Aorta (tissue), 5 donors: ENCODE results near the gene WDR70. TPM values are rescaled to one million over a fixed set of nuclear protein-coding genes. Genes with fewer than 3 reads are reported as not detected.
A peak's percentile ranks its signal among the peaks of the same experiment; 100 is the strongest.
"Not testable (repeated sequence)": the region's sequence is repeated elsewhere in the genome, so short reads cannot be mapped to it uniquely, and the experiment has no call there.

Experiments used
- ATAC-seq: fragments of 200-7000 bp; cut with Tn5 transposase; one replicate; pipeline ENCODE4 v1.9.1; 2022; ENCODE audit warnings: moderate library complexity; ENCODE audit not compliant: low FRiP score
- DNase-seq, 2 donors: peaks; one replicate each; pipeline ENCODE4 v3.0.0-alpha.2; 2020
- H3K27ac ChIP-seq, 2 donors: one replicate each; pipeline ENCODE4 v1.5.1; 2013; ENCODE audit warnings: low read length in 2 of 2, mild to moderate bottlenecking in 2 of 2, moderate library complexity in 2 of 2, control low read depth in 1 of 2, inconsistent platforms in 1 of 2, low read depth in 1 of 2
- H3K27me3 ChIP-seq, 2 donors: one replicate each; pipeline ENCODE4 v1.6.1; 2013; ENCODE audit warnings: control low read depth in 1 of 2, low read length in 1 of 2, mild to moderate bottlenecking in 1 of 2, moderate library complexity in 1 of 2; ENCODE audit not compliant: insufficient read depth in 2 of 2, control insufficient read depth in 1 of 2
- H3K36me3 ChIP-seq, 2 donors: one replicate each; pipeline ENCODE4 v1.6.1; 2013; ENCODE audit warnings: control low read depth in 1 of 2, low read length in 1 of 2, mild to moderate bottlenecking in 1 of 2; ENCODE audit not compliant: insufficient read depth in 2 of 2, control insufficient read depth in 1 of 2
- H3K4me1 ChIP-seq, 2 donors: one replicate each; pipeline ENCODE4 v1.6.1; 2013; ENCODE audit warnings: low read length in 2 of 2, control low read depth in 1 of 2, mild to moderate bottlenecking in 1 of 2, moderate library complexity in 1 of 2; ENCODE audit not compliant: insufficient read depth in 2 of 2, control insufficient read depth in 1 of 2
- H3K4me3 ChIP-seq, 2 donors: one replicate each; pipeline ENCODE4 v1.5.1; 2013; ENCODE audit warnings: low read length in 2 of 2, control low read depth in 1 of 2, mild to moderate bottlenecking in 1 of 2
- H3K9me3 ChIP-seq: one replicate; pipeline ENCODE4 v1.6.1; 2013; ENCODE audit warnings: mild to moderate bottlenecking, low read length; ENCODE audit not compliant: control insufficient read depth
- WGBS, 2 donors: extraction: QIAGEN DNeasy Blood & Tissue Kit; methylation state at CpG; one replicate each; pipeline ENCODE4 v1.1.7; 2013; 5-methylcytosine and 5-hydroxymethylcytosine counted together
- intact Hi-C, 2 donors: fragments of 100-400 bp; cut with DNase I; formaldehyde crosslinking; loops; one replicate each; pipeline versions ENCODE4 v1.14.2 to v1.15.0; 2022
- long read RNA-seq, 2 donors: library from polyadenylated mRNA; unstranded; transcript quantifications; one replicate each; pipeline ENCODE4 v2.0.0, GENCODE V29; 2020 to 2021
- polyA plus RNA-seq, 2 donors: library from polyadenylated mRNA; stranded (reverse); fragments of 200-250 nt; gene quantifications; one replicate each; pipeline ENCODE4 v1.2.3, GENCODE V29; 2013
- total RNA-seq, 2 donors: library from RNA; stranded (reverse); fragmentation: NEBNext Ultra II Directional; extraction: Animal tissue kit (Norgen Biotek cat#: 25700); gene quantifications; one replicate each; pipeline ENCODE4 v1.2.1, GENCODE V29; 2021
- donor health status: healthy with polysubstance abuse.
- donor health status: Bipolar disorder and iron deficiency.
- donor health status: DM: no; HTN: no; CAD: no.
- donor health status: DM: no; HTN: no; CAD: no.
- donor health status: DM: yes; HTN: yes; CAD: no.

WDR70 gene
- 10 to 100 TPM; 26.3 to 41.3 TPM for total RNA-seq
- 10 to 100 TPM; 12.3 to 17.8 TPM for polyA plus RNA-seq
- long read RNA-seq, donor 1, transcript WDR70-201 (18 exons, 2,983 nt): major isoform, 17 of 28 reads
- long read RNA-seq, donor 1, partial matches to known transcripts: 2 of 28 reads
- long read RNA-seq, donor 1, other reads (novel, unspliced or antisense): 9 of 28 reads
- long read RNA-seq, donor 2, transcript WDR70-201 (18 exons, 2,983 nt): major isoform, 5 of 22 reads
- long read RNA-seq, donor 2, partial matches to known transcripts: 4 of 22 reads
- long read RNA-seq, donor 2, other reads (novel, unspliced or antisense): 13 of 22 reads

DNA sequence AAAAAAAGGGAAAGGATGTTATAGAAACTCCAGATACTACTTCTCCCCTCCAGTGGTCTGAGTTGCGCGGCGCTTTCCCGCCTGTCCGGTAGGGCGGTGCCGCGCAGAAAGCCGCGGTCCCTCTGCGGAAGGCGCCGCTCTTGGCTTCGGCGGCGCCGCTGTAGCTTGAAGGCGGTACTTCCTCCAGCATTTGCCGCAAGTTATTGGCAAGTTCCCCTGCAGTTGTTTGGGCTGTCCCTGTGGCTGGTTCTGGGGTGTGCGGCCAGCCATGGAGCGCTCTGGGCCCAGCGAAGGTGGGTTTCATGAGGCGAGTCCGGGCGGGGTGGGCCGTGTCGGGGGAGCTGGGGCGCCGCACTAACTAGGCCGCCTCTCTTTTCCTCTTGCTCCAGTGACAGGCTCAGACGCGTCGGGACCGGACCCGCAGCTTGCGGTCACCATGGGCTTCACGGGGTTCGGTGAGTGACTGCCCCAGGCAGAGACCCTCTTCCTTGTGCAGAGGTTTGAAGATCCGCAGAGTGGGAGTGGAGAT lies at the start of gene WDR70:
Gene WDR70, plus strand, starts transcription at position 219 of the 529 bp plus-strand sequence. Its CDS starts 50 bp downstream, at position 269.
- Histone ChIP-seq H3K27ac (peak within 1 kb of the TSS in 1 of 2 donors; percentile 6), H3K4me3 (peak within 1 kb of the TSS; percentile 88 to 99)
- H3K36me3 ChIP-seq, H3K27me3 ChIP-seq, intact Hi-C loops, H3K9me3 ChIP-seq, H3K4me1 ChIP-seq: not testable (repeated sequence)
- peak; percentile 93 to 95 for DNase-seq
- WGBS, 2 donors: 0 to 1% methylated on average over 36 to 39 of the region's 39 CpGs
- peak; percentile 97 for ATAC-seq

DNA sequence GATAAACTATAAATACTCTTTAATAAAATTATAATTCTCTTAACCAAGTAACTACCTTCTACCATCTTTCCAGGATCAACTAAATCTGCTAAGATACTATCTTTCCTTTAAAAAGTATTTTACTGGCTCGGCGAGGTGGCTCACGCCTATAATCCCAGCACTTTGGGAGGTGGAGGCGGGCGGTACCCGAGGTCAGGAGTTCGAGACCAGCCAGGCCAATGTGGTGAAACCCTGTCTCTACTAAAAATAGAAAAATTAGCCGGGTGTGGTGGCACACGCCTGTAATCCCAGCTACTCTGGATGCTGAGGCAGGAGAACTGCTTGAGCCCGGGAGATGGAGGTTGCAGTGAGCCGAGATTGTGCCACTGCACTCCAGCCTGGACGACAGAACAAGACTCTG lies 44.4 kb upstream of the WDR70 start:
- H3K27me3 ChIP-seq, H3K9me3 ChIP-seq, H3K4me1 ChIP-seq, H3K36me3 ChIP-seq, intact Hi-C loops, H3K4me3 ChIP-seq, ATAC-seq, H3K27ac ChIP-seq: not testable (repeated sequence)
- DNase-seq: peak in 1 of 2 donors; percentile 43
- WGBS, 2 donors: 94% methylated on average over 12 of the region's 12 CpGs

DNA sequence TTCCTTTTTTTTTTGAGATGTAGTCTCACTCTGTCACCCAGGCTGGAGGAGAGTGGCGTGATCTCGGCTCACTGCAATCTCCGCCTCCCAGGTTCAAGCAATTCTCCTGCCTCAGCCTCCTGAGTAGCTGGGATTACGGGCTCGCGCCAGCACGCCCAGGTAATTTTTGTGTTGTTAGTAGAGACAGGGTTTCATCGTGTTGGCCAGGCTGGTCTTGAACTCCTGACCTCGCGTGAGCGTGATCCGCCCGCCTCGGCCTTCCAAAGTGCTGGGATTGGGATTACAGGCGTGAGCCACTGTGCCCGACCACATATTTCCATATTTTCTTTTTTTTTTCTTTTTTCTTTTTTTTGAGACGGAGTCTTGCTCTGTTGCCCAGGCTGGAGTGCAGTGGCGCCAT lies 36.4 kb upstream of the WDR70 start:
- H3K9me3 ChIP-seq, H3K4me1 ChIP-seq, ATAC-seq, intact Hi-C loops, H3K4me3 ChIP-seq, H3K27me3 ChIP-seq, H3K27ac ChIP-seq: not testable (repeated sequence)
- DNase-seq: peak in 1 of 2 donors; percentile 47
- peaks cover 1 to 16% of the 10 kb centered on the region in 2 donors for H3K36me3 ChIP-seq
- 97 to 98% methylated on average over 18 of the region's 18 CpGs for WGBS, 2 donors

DNA sequence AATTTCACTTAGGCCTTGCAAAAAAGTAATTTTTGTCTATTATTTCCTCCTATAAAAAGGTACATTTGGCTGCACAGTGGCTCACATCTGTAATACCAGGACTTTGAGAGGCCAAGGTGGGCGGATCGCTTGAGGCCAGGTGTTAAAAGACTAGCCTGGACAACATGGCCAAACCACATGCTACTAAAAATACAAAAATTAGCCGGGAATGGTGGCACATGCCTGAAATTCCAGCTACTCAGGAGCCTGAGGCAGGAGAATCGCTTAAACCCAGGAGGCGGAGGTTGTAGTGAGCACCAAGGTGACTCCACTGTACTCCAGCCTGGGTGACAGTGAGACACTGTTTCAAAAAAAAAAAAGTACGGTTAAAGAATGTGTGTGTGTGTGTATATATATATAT lies 24.0 kb upstream of the WDR70 start:
- Histone ChIP-seq H3K36me3 (peaks cover 0 to 3% of the 10 kb centered on the region in 2 donors), H3K27ac (no peak overlapping the region), H3K4me1 (no peaks in the 10 kb centered on the region), H3K27me3 (no peaks in the 10 kb centered on the region), H3K4me3 (no peak overlapping the region), H3K9me3 (no peaks in the 10 kb centered on the region)
- intact Hi-C loops: no loop called here
- no peak for DNase-seq
- WGBS, 2 donors: 87 to 91% methylated on average over 6 of the region's 6 CpGs
- no peak for ATAC-seq

DNA sequence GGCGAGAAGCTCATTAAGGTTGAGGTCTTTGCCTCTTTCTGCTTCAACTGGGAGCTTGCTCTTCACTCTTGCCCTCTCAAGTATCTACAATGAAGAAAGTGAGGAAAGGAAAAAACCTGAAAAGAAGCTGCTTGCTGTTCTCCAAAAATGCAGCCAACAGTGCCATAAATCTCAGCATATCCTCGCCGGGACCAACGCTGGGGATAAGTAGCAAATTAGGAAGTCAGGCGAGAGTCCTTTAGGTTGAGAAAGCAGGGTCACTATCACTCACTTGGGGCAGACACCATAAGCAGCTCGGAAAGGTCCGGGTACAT lies 8.6 kb upstream of the WDR70 start:
- Histone ChIP-seq H3K4me1 (peaks cover 0 to 2% of the 10 kb centered on the region in 2 donors), H3K27me3 (no peaks in the 10 kb centered on the region), H3K36me3 (no peaks in the 10 kb centered on the region), H3K27ac (peak overlapping the region in 1 of 2 donors; percentile 78), H3K9me3 (no peaks in the 10 kb centered on the region), H3K4me3 (peak overlapping the region; percentile 83 to 91)
- 1% methylated on average over 7 of the region's 7 CpGs for WGBS, 2 donors
- ATAC-seq (no peak), DNase-seq (no peak)
- intact Hi-C loops: loop anchor here in 1 of 2 donors (5.0 kb wide), 1 partner anchor 123 kb away; the partner anchor contains the start of gene CPLANE1

DNA sequence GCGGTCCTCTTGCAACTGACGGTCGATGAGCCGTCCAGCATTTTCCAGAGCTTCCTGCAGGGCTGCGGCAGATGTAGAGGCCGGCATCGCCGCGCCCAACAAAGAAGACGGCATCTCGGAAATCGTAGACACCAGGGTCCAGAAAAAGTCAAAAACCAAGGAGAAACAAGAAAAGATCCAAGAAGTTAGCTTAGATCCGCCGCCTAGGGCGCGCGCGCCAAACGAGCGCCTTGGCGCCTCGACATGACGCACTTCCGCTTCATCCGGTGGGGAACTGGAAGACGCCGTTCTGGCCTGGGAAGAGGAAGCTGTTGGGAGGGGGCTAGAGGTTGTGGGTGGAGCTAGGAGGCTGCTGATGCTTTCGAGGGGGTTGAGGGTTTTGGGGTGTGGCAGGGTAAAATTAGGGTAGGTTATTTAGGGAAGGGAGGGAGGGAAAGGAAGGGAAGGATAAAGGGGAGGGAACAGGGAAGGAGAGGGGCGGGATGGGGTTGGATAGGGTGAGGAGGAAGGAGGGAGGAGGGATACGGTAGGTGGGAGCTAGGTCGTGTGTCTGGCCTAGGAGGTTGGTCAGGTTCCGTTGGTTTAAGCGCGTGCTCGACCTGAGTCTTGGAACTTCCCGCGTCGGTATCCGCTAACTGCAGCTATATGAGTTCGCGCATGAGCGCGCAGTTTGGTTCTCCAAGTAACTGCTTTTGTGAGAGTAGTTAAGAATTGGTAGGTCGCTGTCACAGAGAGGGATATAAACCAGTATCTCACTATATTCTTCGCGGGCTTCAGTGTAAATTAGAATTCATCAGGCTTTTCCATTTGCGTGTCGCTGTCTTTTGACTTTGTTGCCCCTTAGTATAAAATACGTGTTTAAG lies 8.0 kb upstream of the WDR70 start, which contains the start of gene NUP155:
Gene NUP155, minus strand, starts transcription at position 243 of the 863 bp plus-strand sequence. Its CDS starts 129 bp downstream, at position 114.
- ATAC-seq (peak; percentile 98), DNase-seq (peak; percentile 95 to 97)
- Histone ChIP-seq H3K9me3 (no peaks in the 10 kb centered on the region), H3K4me1 (peaks cover 0 to 2% of the 10 kb centered on the region in 2 donors), H3K4me3 (peak within 1 kb of the TSS; percentile 83 to 91), H3K36me3 (no peaks in the 10 kb centered on the region), H3K27me3 (no peaks in the 10 kb centered on the region), H3K27ac (peak within 1 kb of the TSS in 1 of 2 donors; percentile 78)
- 0 to 1% methylated on average over 49 of the region's 49 CpGs for WGBS, 2 donors
- intact Hi-C loops: loop anchor here in 1 of 2 donors (5.0 kb wide), 1 partner anchor 124 kb away; the partner anchor contains the start of gene CPLANE1

DNA sequence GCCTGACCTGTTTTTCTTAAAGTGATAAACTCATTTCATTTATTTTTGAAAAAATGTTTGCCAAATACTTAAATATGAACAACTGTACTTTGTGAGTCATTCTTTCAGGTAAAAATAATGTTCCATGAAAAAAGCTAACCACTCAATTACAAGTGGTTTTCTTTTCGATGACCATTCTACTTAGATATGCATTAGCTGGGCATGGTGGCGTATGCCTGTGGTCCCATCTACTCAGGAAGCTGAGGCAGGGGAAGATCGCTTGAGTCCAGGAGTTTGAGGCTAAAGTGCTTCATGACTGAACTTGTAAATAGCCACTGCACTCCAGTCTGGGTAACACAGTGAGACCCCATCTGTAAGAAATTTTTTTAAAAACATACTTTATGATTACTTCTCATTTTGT lies 4.0 kb upstream of the WDR70 start:
- H3K36me3 ChIP-seq: no peaks in the 10 kb centered on the region
- H3K4me1 ChIP-seq: no peaks in the 10 kb centered on the region
- intact Hi-C loops: no loop called here
- no peaks in the 10 kb centered on the region for H3K27me3 ChIP-seq
- WGBS, 2 donors: 86 to 89% methylated on average over 3 of the region's 3 CpGs
- no peaks in the 10 kb centered on the region for H3K9me3 ChIP-seq
- ATAC-seq (no peak), DNase-seq (no peak)
- no peak overlapping the region for H3K27ac ChIP-seq
- no peak overlapping the region for H3K4me3 ChIP-seq

DNA sequence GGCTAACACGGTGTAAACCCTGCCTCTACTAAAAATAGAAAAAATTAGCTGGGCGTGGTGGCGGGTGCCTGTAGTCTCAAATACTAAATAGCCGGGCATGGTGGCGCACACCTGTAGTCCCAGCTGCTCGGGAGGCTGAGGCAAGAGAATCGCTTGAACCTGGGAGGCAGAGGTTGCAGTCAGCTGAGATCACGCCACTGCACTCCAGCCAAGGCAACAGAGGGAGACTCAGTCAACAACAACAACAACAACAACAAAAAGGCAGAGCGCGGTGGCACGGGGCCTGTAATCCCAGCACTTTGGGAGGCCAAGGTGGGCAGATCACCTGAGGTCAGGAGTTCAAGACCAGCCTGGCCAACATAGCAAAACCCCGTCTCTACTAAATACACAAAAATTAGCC lies 1.1 kb upstream of the WDR70 start:
- intact Hi-C loops, H3K27me3 ChIP-seq, H3K4me3 ChIP-seq, H3K36me3 ChIP-seq, H3K9me3 ChIP-seq, H3K4me1 ChIP-seq, H3K27ac ChIP-seq, ATAC-seq: not testable (repeated sequence)
- 94 to 95% methylated on average over 12 of the region's 12 CpGs for WGBS, 2 donors
- DNase-seq: peak in 1 of 2 donors; percentile 30
